Hematopoietic multipotent progenitor cell treated with erythropoietin and hydrocortisone succinate and interleukin-3 and kit ligand, for 6 days (in vitro differentiated cells): Measurements from ENCODE around the gene CDC42BPA.
"Not testable (repeated sequence)": the region's sequence is repeated elsewhere in the genome, so short reads cannot be mapped to it uniquely, and the experiment has no call there.

ENCODE experiments used
- DNase-seq: peaks from one replicate; pipeline ENCODE4 v3.0.0-alpha.2; 2015

CDC42BPA gene

GRCh38 chr1:227112538-227112937 lies 205.8 kb downstream of the CDC42BPA start:
- no peak for DNase-seq

GRCh38 chr1:227111782-227112181 lies 206.5 kb downstream of the CDC42BPA start:
- no peak for DNase-seq

- DNase-seq = not testable (repeated sequence)
Observed at GRCh38 chr1:227105291-227105690, 213.0 kb downstream of the CDC42BPA start.

- DNase-seq = no peak
Observed at GRCh38 chr1:227102056-227102455, 216.2 kb downstream of the CDC42BPA start.

GRCh38 chr1:227094249-227094966 lies 223.9 kb downstream of the CDC42BPA start:
- no peak for DNase-seq

- no peak for DNase-seq
Observed at GRCh38 chr1:227093309-227093708, 225.0 kb downstream of the CDC42BPA start.

- no peak for DNase-seq
Observed at GRCh38 chr1:227092069-227092468, 226.2 kb downstream of the CDC42BPA start.

- DNase-seq = no peak
Observed at GRCh38 chr1:227086636-227087035, 231.7 kb downstream of the CDC42BPA start.

GRCh38 chr1:227082999-227083746 lies 235.1 kb downstream of the CDC42BPA start:
- no peak for DNase-seq

- DNase-seq = no peak
Observed at GRCh38 chr1:227077783-227078182, 240.5 kb downstream of the CDC42BPA start.

- DNase-seq = no peak
Observed at GRCh38 chr1:227073786-227074185, 244.5 kb downstream of the CDC42BPA start.

- no peak for DNase-seq
Observed at GRCh38 chr1:227072991-227073390, 245.3 kb downstream of the CDC42BPA start.

GRCh38 chr1:227071895-227072587 lies 246.3 kb downstream of the CDC42BPA start:
- DNase-seq = no peak

- no peak for DNase-seq
Observed at GRCh38 chr1:227070638-227071285, 247.5 kb downstream of the CDC42BPA start.

GRCh38 chr1:227069490-227069889 lies 248.8 kb downstream of the CDC42BPA start:
- no peak for DNase-seq

GRCh38 chr1:227068883-227069282 lies 249.4 kb downstream of the CDC42BPA start:
- no peak for DNase-seq

- no peak for DNase-seq
Observed at GRCh38 chr1:227066999-227067398, 251.3 kb downstream of the CDC42BPA start.

- DNase-seq = no peak
Observed at GRCh38 chr1:227065311-227065710, 253.0 kb downstream of the CDC42BPA start.

GRCh38 chr1:227062306-227062705 lies 256.0 kb downstream of the CDC42BPA start:
- DNase-seq = no peak

- DNase-seq = no peak
Observed at GRCh38 chr1:227059076-227059475, 259.2 kb downstream of the CDC42BPA start.

GRCh38 chr1:227058321-227058751 lies 260.0 kb downstream of the CDC42BPA start:
- no peak for DNase-seq

GRCh38 chr1:227049253-227049652 lies 269.0 kb downstream of the CDC42BPA start:
- DNase-seq = no peak

GRCh38 chr1:227043755-227044154 lies 274.5 kb downstream of the CDC42BPA start:
- peak; percentile 6 for DNase-seq
